Neural cell (in vitro differentiated cells): ENCODE measurements around the gene FA2H.

Experiments
- EP300 ChIP-seq: fragments of 450-650 bp; conservative IDR thresholded peaks from 2 replicates; pipeline ENCODE4 v1.6.1; 2014; ENCODE audit warnings: antibody characterized with exemption, mild to moderate bottlenecking, moderate library complexity; ENCODE audit not compliant: poor library complexity, severe bottlenecking
- EZH2 ChIP-seq: fragments of 200-600, 300-800 bp; shearing (Covaris generic), sonication (generic); IDR thresholded peaks from 2 replicates; pipeline ENCODE4 v1.6.1; 2014; ENCODE audit warnings: antibody characterized with exemption, low read length, borderline replicate concordance, mild to moderate bottlenecking; ENCODE audit not compliant: insufficient read depth, poor library complexity, severe bottlenecking
- POLR2AphosphoS5 ChIP-seq: IDR thresholded peaks from 2 replicates; pipeline ENCODE4 v1.6.1; 2012
- RAD21 ChIP-seq: fragments of 450-650 bp; conservative IDR thresholded peaks from 2 replicates; pipeline ENCODE4 v1.6.1; 2014; ENCODE audit warnings: antibody characterized with exemption, mild to moderate bottlenecking, moderate library complexity
- SMC3 ChIP-seq: fragments of 450-650 bp; conservative IDR thresholded peaks from 2 replicates; pipeline ENCODE4 v1.6.1; 2014; ENCODE audit warnings: antibody characterized with exemption, mild to moderate bottlenecking, moderate library complexity; ENCODE audit not compliant: poor library complexity
- TF ChIP-seq, protein P1 (sequence below): fragments of 450-650 bp; IDR thresholded peaks from 2 replicates; pipeline ENCODE4 v1.5.1; 2014; ENCODE audit warnings: antibody characterized with exemption, mild to moderate bottlenecking, moderate library complexity; ENCODE audit not compliant: poor library complexity, severe bottlenecking
- TF ChIP-seq, protein P2 (sequence below): IDR thresholded peaks from 2 replicates; pipeline ENCODE4 v1.6.1; 2012; ENCODE audit warnings: borderline replicate concordance

DNA sequence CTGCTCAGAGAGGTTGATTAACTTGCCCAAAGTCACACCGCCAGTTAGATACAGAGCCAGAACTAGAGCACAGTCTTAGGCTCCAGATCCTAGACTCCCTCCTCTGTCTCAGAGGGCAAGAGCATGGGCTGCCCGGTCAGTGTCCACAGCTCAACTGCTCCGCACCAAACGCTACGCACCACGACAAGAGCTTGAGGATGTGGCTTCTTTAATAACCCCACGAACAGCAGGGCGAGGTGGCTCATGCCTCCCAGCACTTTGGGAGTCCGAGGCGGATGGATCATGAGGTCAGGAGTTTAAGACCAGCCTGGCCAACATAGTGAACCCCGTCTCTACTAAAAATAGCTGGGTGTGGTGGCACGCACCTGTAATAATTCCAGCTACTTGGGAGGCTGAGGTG, 21.4 kb downstream of the FA2H start:
- TF ChIP-seq, protein P1, sequence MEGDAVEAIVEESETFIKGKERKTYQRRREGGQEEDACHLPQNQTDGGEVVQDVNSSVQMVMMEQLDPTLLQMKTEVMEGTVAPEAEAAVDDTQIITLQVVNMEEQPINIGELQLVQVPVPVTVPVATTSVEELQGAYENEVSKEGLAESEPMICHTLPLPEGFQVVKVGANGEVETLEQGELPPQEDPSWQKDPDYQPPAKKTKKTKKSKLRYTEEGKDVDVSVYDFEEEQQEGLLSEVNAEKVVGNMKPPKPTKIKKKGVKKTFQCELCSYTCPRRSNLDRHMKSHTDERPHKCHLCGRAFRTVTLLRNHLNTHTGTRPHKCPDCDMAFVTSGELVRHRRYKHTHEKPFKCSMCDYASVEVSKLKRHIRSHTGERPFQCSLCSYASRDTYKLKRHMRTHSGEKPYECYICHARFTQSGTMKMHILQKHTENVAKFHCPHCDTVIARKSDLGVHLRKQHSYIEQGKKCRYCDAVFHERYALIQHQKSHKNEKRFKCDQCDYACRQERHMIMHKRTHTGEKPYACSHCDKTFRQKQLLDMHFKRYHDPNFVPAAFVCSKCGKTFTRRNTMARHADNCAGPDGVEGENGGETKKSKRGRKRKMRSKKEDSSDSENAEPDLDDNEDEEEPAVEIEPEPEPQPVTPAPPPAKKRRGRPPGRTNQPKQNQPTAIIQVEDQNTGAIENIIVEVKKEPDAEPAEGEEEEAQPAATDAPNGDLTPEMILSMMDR: no peak
- no peak for TF ChIP-seq RAD21
- TF ChIP-seq, protein P2, sequence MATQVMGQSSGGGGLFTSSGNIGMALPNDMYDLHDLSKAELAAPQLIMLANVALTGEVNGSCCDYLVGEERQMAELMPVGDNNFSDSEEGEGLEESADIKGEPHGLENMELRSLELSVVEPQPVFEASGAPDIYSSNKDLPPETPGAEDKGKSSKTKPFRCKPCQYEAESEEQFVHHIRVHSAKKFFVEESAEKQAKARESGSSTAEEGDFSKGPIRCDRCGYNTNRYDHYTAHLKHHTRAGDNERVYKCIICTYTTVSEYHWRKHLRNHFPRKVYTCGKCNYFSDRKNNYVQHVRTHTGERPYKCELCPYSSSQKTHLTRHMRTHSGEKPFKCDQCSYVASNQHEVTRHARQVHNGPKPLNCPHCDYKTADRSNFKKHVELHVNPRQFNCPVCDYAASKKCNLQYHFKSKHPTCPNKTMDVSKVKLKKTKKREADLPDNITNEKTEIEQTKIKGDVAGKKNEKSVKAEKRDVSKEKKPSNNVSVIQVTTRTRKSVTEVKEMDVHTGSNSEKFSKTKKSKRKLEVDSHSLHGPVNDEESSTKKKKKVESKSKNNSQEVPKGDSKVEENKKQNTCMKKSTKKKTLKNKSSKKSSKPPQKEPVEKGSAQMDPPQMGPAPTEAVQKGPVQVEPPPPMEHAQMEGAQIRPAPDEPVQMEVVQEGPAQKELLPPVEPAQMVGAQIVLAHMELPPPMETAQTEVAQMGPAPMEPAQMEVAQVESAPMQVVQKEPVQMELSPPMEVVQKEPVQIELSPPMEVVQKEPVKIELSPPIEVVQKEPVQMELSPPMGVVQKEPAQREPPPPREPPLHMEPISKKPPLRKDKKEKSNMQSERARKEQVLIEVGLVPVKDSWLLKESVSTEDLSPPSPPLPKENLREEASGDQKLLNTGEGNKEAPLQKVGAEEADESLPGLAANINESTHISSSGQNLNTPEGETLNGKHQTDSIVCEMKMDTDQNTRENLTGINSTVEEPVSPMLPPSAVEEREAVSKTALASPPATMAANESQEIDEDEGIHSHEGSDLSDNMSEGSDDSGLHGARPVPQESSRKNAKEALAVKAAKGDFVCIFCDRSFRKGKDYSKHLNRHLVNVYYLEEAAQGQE: no peak
- TF ChIP-seq SMC3: no peak
- no peak for TF ChIP-seq EP300
- TF ChIP-seq POLR2AphosphoS5: no peak
- no peak for TF ChIP-seq EZH2
